GM18508 (cell line): Measurements from ENCODE around the gene SMCO3.
"Not testable (repeated sequence)": the region's sequence is repeated elsewhere in the genome, so short reads cannot be mapped to it uniquely, and the experiment has no call there.

ENCODE experiments used
- ATAC-seq: cut with Tn5 transposase; IDR thresholded peaks from one replicate; pipeline ENCODE4 v1.9.1; 2021; ENCODE audit warnings: moderate number of reproducible peaks; ENCODE audit not compliant: insufficient read depth, unreplicated experiment

The SMCO3 gene

DNA sequence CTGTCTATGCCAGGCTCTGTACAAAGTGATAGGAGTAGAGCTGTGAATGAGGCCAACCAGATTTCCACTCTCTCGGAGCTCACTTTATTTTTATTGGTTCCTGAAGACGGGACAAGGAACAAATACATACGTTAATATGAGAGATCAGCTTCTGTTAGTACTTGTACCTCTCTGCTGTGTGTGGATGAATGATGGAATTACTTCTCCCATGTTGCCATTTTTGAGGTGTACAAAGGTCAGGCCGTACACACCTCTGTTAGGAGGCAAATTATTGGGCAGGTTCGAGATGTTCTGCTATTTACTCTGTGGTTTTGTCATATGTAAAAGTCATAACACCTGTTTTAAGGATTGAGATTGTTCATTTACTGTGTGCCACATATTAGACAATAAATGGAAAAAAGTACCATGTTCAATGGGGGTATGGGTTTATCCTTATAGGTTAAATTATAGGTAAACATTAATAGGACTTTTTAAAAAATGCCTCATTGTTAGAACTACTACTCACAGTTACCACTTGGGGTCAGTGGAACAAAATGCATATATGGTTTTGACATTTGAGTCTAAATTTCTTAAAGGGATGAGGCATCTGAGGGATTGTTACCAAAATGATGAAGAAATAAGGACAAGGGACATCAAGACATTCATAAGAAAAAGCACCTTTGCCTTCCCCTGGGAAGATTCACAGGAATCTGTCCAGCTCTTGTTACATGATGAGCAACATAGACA, 37.6 kb downstream of the SMCO3 start:
- no peak for ATAC-seq

DNA sequence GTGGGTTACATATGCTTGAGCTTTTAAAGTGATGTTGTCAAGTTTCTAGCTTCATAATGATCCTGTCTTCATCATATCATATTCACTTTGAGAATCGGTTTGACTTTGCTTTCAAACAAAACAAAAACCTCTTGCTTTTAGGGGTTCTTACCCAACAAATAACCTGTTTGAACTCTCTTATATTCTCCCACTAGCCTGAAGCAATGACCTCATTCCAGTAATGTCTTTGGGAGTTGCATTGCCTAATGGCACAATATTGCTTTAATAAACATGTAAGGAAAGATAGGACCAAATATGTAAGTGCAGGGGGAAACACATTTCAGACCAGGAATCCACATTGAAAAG, 38.4 kb downstream of the SMCO3 start:
- ATAC-seq = no peak

DNA sequence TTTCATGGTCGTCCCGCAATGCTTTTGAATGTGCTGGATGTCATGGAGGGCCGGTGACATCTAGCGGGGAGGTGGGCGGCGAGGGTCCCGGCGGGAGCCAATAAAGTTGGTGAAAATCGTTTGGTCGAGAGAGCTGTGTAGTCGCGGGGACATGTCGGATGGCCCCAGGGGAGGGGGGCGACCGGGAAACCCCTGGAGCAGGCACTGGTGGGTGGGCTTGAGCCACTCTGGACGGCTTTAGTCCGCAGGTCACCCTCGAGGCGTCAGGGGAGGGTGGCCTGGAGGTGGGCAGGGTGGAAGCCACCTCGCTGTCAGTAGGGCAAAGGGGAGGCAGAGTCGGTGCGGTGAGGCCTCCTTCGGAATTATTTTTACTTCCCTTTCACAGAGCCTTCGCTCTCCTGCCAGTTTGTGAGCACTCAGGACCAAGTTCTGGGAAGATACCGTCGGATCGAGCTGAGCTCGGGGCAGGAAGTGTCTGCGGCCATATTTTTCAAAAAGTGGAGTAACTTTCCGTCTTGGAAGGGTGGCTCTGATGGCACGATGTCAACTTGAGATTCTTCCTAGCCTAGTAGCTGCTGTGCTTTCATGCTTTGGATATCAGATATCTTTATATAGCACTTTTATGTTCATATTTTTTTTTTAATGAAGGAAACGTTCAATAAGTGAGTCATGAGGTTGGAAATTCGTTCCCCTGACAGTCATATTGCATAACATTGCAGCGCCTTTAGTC, 38.9 kb downstream of the SMCO3 start:
- no peak for ATAC-seq

DNA sequence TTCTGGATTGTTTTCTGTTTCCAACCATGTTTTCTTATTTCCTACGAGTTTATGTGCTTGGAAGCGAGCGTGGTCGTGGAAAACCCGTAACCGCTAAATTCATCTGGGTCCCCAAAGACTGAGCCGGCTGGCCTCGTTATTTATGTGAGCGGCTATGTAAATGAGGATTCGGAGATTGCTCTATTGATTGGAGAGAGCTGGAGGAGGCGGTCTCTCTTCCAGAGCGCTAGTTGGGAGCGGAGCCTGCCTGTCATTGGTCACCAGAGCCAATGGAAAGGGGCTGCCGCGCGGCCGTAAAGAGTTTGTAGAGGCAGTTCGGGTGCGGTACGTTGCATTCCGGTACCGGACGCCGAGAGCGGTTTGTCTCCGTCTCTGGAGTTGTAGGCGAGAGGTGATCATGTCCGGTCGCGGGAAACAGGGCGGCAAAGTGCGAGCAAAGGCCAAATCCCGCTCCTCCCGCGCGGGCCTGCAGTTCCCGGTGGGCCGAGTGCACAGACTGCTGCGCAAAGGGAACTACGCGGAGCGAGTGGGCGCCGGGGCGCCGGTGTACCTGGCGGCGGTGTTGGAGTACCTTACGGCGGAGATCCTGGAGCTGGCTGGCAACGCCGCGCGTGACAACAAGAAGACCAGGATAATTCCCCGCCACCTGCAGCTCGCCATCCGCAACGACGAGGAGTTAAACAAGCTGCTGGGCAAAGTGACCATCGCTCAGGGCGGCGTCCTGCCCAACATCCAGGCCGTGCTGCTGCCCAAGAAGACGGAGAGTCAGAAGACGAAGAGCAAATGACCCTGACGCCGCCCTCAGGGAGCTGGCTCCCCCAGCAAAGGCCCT, 39.7 kb downstream of the SMCO3 start:
- ATAC-seq = peak; percentile 45

DNA sequence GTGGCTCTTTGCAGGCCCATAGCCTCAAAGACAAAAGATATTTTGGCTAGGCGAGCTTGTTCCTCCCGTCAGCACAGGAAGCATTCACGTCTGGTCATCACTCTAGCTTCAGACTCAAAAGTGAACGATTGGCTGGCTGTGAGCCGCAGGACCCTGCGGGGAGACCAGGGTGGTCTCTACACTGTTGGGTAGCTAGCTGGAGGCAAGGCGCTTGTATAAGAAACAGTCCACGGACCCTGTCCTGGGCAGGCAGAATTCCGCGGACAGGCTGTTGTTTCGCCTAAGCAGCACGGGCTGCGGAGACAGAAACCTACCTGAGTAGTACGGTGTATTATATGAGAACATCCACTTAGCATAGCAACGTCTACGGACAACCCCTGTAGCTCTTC, 40.3 kb downstream of the SMCO3 start:
- peak; percentile 16 for ATAC-seq

DNA sequence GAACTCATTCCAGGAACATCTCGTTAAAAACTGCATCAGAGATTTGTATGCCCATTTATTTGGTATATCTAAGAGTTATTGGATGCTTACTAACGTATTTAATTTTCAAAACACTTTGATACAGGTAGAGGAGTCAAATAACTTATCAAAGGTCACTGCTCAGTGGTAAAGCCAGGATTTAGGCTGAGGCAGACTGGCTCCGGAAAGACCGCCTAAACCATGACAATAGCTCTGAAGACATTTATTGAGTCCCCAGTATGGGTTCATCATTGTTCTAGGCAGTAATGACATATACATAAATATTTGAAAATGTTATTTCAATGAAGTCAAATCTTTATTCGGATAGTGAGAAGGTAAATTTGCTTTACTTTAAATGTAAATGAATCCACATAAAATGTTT, 41.0 kb downstream of the SMCO3 start:
- no peak for ATAC-seq

DNA sequence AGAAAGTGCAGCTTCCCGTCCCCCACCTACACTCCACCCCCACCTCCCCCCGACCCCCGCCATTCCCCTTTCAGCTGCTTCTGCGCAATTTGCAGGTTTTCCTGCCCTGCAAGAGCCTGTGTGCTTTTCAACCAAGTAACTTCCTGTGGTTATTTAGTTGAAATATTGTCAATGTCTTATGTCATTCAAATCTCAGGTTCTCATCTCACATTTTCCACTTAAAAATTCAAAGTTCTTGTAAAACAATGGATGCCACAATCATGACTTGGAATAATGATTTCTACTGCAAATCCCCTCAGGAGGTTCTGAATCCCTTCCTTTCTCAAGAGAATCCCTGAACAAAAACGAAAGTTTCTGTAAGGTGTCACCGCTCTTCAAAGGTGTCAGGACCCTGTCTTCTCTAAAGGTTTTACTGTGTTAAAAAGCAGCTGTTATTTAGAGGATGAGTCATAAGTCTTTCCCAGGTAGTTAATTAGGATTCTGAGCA, 42.3 kb downstream of the SMCO3 start:
- no peak for ATAC-seq

DNA sequence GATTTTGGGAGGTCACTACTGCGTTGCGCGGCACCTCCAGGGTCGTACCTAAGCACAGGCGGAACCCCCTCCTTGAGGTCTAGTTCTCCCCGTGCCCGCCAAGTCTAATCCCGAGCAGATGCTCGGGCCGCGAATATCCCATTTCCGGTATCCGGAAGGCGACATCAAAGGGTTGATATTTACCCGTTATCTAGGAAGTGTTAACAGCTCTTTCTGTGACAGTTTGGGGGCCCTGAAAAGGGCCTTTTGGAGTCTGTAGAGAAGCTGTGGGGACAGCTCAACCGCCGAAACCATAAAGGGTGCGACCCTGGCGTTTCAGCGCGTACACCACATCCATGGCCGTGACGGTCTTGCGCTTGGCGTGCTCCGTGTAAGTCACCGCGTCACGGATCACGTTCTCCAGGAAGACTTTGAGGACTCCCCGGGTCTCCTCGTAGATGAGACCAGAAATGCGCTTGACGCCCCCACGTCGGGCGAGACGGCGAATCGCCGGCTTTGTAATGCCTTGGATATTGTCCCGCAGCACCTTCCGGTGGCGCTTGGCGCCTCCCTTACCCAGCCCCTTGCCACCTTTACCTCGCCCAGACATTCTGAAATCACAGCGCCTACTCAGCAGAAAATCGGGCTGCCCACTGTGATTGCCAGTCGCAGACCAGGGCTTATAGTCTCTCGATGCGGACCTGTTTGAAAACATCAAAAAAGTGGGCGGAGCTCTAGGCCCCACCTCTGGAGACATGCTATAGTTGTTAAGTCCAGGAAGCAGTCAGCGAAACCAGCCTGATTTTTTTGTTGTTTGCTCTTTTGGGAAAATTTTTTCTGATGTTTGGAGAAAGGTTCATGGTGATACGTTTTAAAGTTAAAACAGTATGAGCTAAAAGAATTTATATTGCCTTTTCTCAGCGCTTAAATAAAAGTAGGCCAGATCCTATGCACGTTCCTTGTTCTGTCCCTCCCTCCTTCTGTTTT, 43.2 kb downstream of the SMCO3 start:
- ATAC-seq = peak; percentile 18

DNA sequence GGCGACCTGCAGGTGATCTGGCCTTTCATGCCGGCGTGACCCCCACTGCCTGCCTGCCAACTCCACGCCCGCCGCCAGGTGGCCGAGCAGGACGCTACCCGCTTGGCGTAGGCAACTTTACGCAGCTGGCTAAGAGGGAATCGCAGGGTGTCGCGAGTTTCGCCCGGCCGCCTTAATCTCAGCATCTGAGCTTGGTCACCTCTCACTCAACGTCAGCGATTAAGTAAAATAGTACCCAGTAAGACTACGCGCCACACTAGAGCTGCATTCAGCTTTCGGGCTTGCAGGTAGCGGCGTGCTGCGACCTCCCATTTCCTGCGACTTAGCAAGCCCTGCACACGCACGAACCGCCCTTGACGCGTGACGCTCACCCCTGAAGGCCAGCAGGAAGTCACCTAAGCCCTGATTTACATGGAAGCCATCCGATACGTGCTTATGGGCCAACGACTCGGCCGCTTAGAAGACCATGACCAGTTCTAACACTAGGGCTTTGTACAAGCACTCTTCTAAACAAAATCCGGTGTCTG, 44.0 kb downstream of the SMCO3 start:
- peak; percentile 22 for ATAC-seq

DNA sequence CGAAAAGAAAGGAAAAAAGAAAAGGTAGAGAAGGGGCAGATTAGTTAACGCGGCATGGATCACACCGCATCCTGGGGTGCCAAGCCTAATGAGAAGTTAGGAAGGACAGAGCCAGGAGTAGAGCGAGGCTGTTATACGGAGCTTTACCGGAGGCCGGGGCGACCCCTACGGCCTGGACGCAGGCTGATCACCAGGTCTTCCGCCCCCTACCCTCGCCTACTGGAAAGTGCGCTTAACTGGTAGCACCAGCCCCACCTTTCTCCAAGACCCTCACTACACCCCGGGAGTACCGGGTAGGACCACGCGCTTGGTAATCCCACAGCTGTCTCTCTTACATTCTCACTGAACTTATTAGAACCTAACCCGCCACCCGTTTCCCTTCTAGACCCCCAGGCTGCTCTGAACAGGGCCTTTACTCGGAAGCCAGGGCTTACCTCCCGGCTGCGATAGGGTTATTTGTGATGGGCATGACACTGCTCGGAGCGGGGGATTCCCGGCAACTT, 44.5 kb downstream of the SMCO3 start:
- no peak for ATAC-seq

DNA sequence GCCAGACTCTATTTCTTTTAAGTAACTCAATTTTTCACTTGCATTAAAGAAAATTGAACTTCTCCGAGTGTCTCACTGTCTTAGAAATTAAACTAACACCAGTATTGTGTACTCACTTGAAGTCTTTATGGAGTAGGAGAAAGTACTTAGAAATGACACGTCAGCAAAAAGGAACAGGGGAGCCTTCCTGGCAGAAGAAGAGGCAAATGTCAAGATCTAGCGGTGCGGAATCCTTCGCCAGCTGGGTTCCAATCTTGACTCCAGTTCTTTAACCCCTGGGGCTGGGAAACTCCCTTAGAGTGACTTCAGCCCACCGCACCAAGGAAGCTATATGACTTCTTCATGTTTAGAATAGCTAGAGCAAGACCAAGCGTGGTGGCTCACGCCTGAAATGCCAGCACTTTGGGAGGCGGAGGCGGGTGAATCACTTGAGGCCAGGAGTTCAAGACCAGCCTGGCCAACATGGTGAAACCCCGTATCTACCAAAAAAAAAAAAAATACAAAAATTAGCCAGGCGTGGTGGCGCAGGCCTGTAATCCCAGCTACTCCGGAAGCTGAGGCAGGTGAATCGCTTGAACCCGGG, 45.1 kb downstream of the SMCO3 start:
- ATAC-seq = no peak

DNA sequence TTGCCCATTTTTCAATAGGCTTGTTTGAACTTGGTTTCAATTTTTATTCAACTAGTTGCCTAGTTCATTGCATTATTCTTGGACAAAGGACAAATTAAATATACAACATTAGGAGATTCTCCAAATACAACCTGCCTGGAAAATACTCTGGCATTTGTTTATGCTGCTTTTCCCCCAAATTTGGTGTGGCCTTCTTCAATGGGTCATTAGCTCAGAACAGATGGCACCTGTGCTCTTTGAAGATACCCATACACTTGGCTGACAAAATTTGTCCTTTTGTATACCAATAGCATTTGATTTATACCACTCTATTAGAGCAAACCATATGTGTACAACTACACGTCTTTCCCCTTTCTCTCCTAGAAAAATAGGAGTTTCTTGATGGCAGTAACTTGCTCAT, 46.4 kb downstream of the SMCO3 start:
- ATAC-seq = no peak

DNA sequence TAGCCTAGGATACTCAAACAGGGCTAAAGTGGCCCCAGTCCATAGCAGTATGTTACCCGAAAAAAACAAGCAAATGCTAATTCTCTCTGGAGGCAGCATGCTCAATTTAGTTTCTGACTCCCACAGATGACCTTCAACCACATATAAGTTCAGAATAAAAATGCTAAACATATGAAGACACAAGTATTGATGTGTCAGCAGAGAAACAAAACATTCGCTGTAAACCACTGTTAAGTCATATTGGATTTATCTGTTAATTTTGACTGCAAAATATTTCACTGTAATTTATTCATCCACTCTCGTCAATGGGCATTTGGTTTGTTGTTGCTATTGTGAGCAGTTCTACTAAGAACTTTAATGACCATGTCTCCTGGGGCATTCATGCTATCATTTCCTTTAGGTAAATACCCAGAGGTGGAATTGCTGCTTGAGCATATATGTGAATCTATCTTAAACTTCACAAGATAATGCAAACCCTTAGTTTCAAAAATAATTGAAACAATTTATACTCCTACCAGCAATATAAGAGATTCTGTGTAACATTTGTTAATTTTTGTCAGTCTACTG, 47.2 kb downstream of the SMCO3 start:
- no peak for ATAC-seq

DNA sequence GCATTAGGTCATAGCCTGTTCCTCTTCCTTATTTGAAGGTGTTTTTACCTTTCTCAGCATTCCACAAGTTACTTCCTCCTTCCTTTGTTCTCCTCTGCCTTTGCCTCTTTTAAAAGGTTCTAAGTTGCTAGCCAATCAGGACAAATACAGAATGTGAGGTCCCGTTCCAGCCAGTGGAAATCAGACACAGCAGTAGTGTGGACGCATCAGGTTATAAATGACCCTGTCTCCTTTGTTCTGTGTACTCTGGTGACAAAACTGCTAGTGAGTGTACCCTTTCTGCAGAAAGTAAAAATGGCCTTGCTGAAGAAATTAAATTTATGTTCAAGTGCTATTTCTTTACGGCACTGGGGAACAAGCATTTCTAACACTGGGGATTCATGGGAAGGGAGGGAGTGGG, 48.0 kb downstream of the SMCO3 start:
- not testable (repeated sequence) for ATAC-seq

DNA sequence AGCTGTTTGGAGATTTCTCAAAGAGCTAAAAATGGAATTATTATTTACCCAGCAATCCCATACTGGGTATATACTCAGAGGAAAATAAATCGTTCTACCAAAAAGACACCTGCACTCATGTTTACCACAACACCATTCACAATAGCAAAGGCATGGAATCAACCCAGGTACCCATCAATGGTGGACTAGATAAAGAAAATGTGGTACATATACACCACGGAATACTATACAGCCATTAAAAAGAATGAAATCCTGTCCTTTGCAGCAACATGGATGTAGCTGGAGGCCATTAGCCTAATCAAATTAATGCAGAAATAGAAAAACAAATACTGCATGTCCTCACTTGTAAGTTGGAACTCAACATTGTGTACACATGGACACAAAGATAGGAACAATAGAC, 48.6 kb downstream of the SMCO3 start:
- no peak for ATAC-seq

DNA sequence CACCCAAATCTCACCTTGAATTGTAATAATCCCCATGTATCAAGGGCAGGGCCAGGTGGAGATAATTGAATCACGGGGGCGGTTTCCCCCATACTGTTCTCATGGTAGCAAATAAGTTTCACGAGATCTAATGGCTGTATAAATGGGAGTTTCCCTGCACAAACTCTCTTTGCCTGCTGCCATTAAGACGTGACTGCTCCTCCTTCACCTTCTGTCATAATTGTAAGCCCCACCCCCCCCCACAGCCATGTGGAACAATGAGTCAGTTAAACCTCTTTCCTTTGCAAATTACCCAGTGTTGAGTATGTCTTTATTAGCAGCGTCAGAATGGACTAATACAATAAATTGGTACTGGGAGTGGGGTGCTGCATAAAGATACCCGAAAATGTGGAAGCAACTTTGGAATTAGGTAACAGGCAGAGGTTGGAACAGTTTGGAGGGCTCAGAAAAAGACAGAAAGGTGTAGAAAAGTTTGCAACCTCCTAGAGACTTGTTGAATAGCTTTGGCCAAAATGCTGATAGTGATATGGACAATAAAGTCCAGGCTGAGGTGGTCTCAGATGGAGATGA, 54.2 kb downstream of the SMCO3 start:
- not testable (repeated sequence) for ATAC-seq

DNA sequence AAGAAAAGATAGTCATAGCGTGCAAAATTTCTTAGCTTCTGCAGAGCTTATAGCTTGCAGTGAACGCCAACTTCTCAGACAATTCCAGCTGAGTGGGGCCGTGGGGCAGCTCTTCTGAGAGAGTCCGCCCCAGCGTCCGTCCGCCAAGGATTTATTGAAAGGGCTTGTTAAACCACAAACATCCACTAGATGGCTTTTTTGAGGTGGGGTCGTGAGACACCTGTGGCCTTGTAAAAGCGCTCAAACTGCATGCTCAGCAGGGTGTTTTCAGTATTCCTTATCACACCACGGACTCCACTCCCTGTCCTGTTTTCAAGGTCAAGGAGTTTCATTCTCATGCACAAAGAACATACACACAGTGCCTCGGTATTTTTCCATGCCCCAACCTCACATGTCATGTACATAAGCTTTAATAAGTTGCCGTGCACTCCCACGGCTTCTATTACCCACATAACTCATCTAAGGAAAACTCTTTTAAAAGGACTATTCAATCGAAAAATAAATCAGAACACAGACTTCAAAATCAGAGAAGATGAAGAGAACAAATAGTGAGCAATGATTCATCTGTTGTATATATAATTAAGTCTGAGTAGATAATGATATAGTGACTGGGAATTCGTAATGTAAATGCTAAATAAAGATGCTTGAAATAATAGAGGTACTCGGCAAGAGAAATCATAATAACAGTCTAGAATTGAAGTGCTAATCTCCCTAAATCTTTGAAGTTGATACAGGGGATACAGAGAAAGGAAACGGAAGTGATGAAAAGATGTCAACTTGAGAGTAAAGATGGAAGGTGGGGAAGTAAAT, 57.4 kb downstream of the SMCO3 start:
- no peak for ATAC-seq
